Stimulated activated CD8-positive, alpha-beta memory T cell treated with anti-CD3 and anti-CD28 coated beads, Interleukin-7, amount 100 ng/mL, for 24 hours (primary cell): ENCODE data around the gene ABL1.
"Not testable (repeated sequence)": the region's sequence is repeated elsewhere in the genome, so short reads cannot be mapped to it uniquely, and the experiment has no call there.

Experiments used
- DNase-seq: peaks from one replicate; pipeline ENCODE4 v3.0.0-alpha.2; 2020; ENCODE audit warnings: low read depth

ABL1 gene

GRCh38 chr9:130904070-130905044 is 69.3 kb downstream of the ABL1 start:
- no peak for DNase-seq

GRCh38 chr9:130905125-130905901 is 70.3 kb downstream of the ABL1 start:
- DNase-seq: no peak

- DNase-seq: no peak
Measured at GRCh38 chr9:130905902-130906734, 71.1 kb downstream of the ABL1 start.

GRCh38 chr9:130906735-130907416 is 71.8 kb downstream of the ABL1 start:
- DNase-seq: no peak

GRCh38 chr9:130908146-130908877 is 73.3 kb downstream of the ABL1 start:
- no peak for DNase-seq

GRCh38 chr9:130908878-130909355 is 73.9 kb downstream of the ABL1 start:
- no peak for DNase-seq

- not testable (repeated sequence) for DNase-seq
Measured at GRCh38 chr9:130910041-130910440, 75.0 kb downstream of the ABL1 start.

GRCh38 chr9:130910670-130911069 is 75.6 kb downstream of the ABL1 start:
- not testable (repeated sequence) for DNase-seq

- no peak for DNase-seq
Measured at GRCh38 chr9:130911254-130912049, 76.4 kb downstream of the ABL1 start.

GRCh38 chr9:130912932-130913598 is 78.0 kb downstream of the ABL1 start:
- DNase-seq: no peak

- no peak for DNase-seq
Measured at GRCh38 chr9:130913599-130914416, 78.8 kb downstream of the ABL1 start.

- DNase-seq: no peak
Measured at GRCh38 chr9:130914417-130915095, 79.5 kb downstream of the ABL1 start.

GRCh38 chr9:130915096-130915447 is 80.0 kb downstream of the ABL1 start:
- DNase-seq: no peak

- DNase-seq: no peak
Measured at GRCh38 chr9:130917168-130917960, 82.3 kb downstream of the ABL1 start.

GRCh38 chr9:130918101-130918825 is 83.2 kb downstream of the ABL1 start:
- DNase-seq: no peak

- DNase-seq: no peak
Measured at GRCh38 chr9:130918826-130919558, 83.9 kb downstream of the ABL1 start.
